Retinal pigment epithelial cell (primary cell): ENCODE measurements around the gene ISG15.

Experiments used
- DNase-seq: peaks from one replicate; pipeline ENCODE4 v3.0.0-alpha.2; 2010; ENCODE audit warnings: low read depth
- H3K4me3 ChIP-seq: 2 replicates; pipeline ENCODE4 v1.5.1; 2011; ENCODE audit warnings: mild to moderate bottlenecking, low read length, control low read depth, moderate library complexity
- CTCF ChIP-seq: conservative IDR thresholded peaks from 2 replicates; pipeline ENCODE4 v1.5.1; 2011; ENCODE audit warnings: low read depth, low read length, control low read depth, inconsistent platforms

ISG15 gene

GRCh38 chr1:1061682-1062345 lies 48.5 kb downstream of the ISG15 start:
- TF ChIP-seq CTCF = no peak
- H3K4me3 ChIP-seq = no peak overlapping the region
- no peak for DNase-seq

- DNase-seq = no peak
- no peak for TF ChIP-seq CTCF
- no peak overlapping the region for H3K4me3 ChIP-seq
Measured at GRCh38 chr1:1062348-1063163, 49.3 kb downstream of the ISG15 start.

- DNase-seq = no peak
- no peak overlapping the region for H3K4me3 ChIP-seq
- TF ChIP-seq CTCF = no peak
Measured at GRCh38 chr1:1063261-1063944, 50.1 kb downstream of the ISG15 start.
